ENCODE measurements around the gene TP53INP2.
"Not testable (repeated sequence)": the region's sequence is repeated elsewhere in the genome, so short reads cannot be mapped to it uniquely, and the experiment has no call there.

The TP53INP2 gene

DNA sequence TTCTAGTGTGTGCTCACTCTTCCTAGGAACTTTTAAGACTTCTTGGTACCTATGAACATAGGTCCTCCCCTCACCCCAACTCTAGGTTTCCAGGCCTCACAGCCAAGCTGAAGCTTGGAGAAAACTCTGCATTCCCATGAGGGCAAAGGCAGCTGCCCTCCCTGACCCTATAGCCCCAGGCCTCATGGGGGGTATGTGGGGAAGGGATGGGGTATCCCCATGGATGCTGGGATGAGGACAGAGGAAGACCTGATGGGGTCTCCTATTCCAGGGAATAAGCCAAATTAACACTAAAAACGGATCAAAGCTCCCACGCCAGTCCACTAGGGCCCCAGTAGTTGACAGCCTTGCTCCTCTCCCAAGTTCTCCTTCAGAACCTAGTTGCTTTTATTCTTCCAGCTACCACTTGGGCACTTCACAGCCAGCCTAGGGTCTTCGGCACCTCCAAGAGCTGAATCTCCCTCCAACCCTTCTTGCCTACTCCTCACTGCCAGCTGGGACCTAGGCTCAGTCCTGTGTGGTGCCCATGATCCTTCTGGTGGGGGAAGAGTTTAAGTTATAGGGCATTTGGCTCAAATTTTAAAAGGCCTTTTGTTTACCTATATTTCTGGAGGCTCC, 7.8 kb downstream of the TP53INP2 start:
- Histone ChIP-seq H2AFZ (ENCODE audit: low read depth, low read length) (no peak overlapping the region), H3K4me2 (ENCODE audit: insufficient read depth, low read length) (no peak overlapping the region), H3K27ac (ENCODE audit: low read length) (no peak overlapping the region), H3K27me3 (ENCODE audit: insufficient read depth, low read length, poor library complexity) (peaks cover 19% of the 10 kb centered on the region), H3K4me3 (ENCODE audit: low read depth in 1 of 2, low read length in 2 of 2) (no peak overlapping the region), H4K20me1 (ENCODE audit: insufficient read depth, low read length) (peaks cover 11% of the 10 kb centered on the region), H3K36me3 (ENCODE audit: insufficient read depth, low read length) (peaks cover 33% of the 10 kb centered on the region), H3K9ac (ENCODE audit: low read depth, low read length) (no peak overlapping the region), H3K4me1 (ENCODE audit: insufficient read depth, low read length) (peaks cover 16% of the 10 kb centered on the region), H3K9me3 (ENCODE audit: insufficient read depth, low read length, severe bottlenecking) (no peaks in the 10 kb centered on the region), H3K79me2 (ENCODE audit: insufficient read depth, low read length) (no peaks in the 10 kb centered on the region)
- no peak for DNase-seq
- no peak for ATAC-seq (ENCODE audit: insufficient read depth, low read depth)
- no peak for TF ChIP-seq CTCF (IDR thresholded peaks at IDR 0.05; ENCODE audit: borderline replicate concordance, extremely low read depth, low read length, poor library complexity, severe bottlenecking)

DNA sequence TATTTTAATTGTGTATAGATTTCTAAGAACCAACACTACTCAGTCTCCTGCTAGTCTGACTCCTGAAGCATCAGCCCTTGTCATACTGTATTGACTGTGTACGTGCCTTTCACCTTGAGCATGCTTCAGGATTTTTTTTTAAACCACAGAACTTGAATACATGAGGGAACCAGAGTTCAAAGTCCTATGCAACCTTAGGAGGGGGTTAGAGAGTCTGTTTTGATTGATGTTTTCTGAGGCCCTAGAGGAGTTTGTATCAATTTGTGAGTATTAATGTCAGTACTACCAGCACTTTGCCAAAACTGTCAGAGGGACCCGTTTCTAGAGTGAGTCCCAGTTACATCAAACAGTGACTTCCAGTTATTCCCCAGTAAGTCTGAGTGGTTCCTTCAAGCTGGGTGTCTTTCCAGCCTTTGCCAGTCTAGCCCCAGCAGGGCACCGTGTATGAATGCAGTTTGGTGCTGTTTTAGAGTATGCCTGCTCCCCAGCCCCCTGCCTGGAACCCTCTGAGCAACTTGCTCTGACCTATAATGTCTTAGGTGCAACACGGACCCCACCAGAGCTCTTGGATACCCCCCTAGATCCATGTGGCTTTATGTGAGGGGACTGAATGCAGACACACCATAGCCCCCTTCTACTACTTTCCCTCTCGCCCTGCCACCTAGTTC, 8.5 kb downstream of the TP53INP2 start:
- ATAC-seq (ENCODE audit: insufficient read depth, low read depth) (no peak), DNase-seq (no peak)
- H2AFZ ChIP-seq (ENCODE audit: low read depth, low read length), result no peak overlapping the region
- TF ChIP-seq EZH2 (IDR thresholded peaks at IDR 0.05; ENCODE audit: borderline replicate concordance, low read depth, low read length, severe bottlenecking) (no peak), CTCF (IDR thresholded peaks at IDR 0.05; ENCODE audit: borderline replicate concordance, extremely low read depth, low read length, poor library complexity, severe bottlenecking) (no peak)
- H3K4me3 ChIP-seq (ENCODE audit: low read depth in 1 of 2, low read length in 2 of 2), result no peak overlapping the region
- no peaks in the 10 kb centered on the region for H3K79me2 ChIP-seq (ENCODE audit: insufficient read depth, low read length)
- H3K9ac ChIP-seq (ENCODE audit: low read depth, low read length), result no peak overlapping the region
- no peak overlapping the region for H3K27ac ChIP-seq (ENCODE audit: low read length)
- peaks cover 36% of the 10 kb centered on the region for H3K36me3 ChIP-seq (ENCODE audit: insufficient read depth, low read length)
- H3K4me2 ChIP-seq (ENCODE audit: insufficient read depth, low read length), result no peak overlapping the region
- peaks cover 19% of the 10 kb centered on the region for H3K27me3 ChIP-seq (ENCODE audit: insufficient read depth, low read length, poor library complexity)
- peaks cover 16% of the 10 kb centered on the region for H3K4me1 ChIP-seq (ENCODE audit: insufficient read depth, low read length)
- H3K9me3 ChIP-seq (ENCODE audit: insufficient read depth, low read length, severe bottlenecking), result no peaks in the 10 kb centered on the region
- H4K20me1 ChIP-seq (ENCODE audit: insufficient read depth, low read length), result peaks cover 11% of the 10 kb centered on the region

- Histone ChIP-seq H3K27ac (ENCODE audit: low read length) (no peak overlapping the region), H4K20me1 (ENCODE audit: insufficient read depth, low read length) (peaks cover 11% of the 10 kb centered on the region), H3K36me3 (ENCODE audit: insufficient read depth, low read length) (peaks cover 36% of the 10 kb centered on the region), H2AFZ (ENCODE audit: low read depth, low read length) (no peak overlapping the region), H3K4me3 (ENCODE audit: low read depth in 1 of 2, low read length in 2 of 2) (no peak overlapping the region), H3K9ac (ENCODE audit: low read depth, low read length) (no peak overlapping the region), H3K79me2 (ENCODE audit: insufficient read depth, low read length) (no peaks in the 10 kb centered on the region), H3K27me3 (ENCODE audit: insufficient read depth, low read length, poor library complexity) (peaks cover 19% of the 10 kb centered on the region), H3K4me1 (ENCODE audit: insufficient read depth, low read length) (peaks cover 16% of the 10 kb centered on the region), H3K4me2 (ENCODE audit: insufficient read depth, low read length) (no peak overlapping the region), H3K9me3 (ENCODE audit: insufficient read depth, low read length, severe bottlenecking) (no peaks in the 10 kb centered on the region)
- no peak for TF ChIP-seq EZH2 (IDR thresholded peaks at IDR 0.05; ENCODE audit: borderline replicate concordance, low read depth, low read length, severe bottlenecking)
- TF ChIP-seq CTCF (IDR thresholded peaks at IDR 0.05; ENCODE audit: borderline replicate concordance, extremely low read depth, low read length, poor library complexity, severe bottlenecking), result no peak
- DNase-seq, result no peak
- ATAC-seq (ENCODE audit: insufficient read depth, low read depth), result no peak
Measured at GRCh38 chr20:34713194-34713943, 9.2 kb downstream of the TP53INP2 start.

DNA sequence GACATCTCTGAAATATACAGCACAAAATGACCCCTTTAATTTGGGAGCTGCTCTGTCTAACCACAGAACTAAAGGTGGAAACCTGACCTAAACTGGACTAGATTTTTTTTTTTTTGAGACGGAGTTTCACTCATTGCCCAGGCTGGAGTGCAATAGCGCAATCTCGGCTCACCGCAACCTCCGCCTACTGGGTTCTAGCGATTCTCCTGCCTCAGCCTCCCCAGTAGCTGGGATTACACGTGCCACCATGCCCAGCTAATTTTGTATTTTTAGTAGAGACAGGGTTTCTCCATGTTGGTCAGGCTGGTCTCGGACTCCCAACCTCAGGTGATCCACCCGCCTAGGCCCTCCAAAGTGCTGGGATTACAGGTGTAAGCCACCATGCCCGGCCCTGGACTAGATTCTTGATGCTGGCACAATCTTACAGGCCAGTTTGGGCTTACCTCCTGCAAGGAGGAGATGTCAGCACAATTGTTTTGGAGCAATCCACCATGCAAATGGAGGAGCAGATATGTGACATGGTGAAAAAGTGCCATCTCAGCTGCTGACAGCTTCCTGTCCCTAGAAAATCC, 9.9 kb downstream of the TP53INP2 start:
- H3K4me1 ChIP-seq (ENCODE audit: insufficient read depth, low read length), result peaks cover 16% of the 10 kb centered on the region
- not testable (repeated sequence) for H3K4me3 ChIP-seq (ENCODE audit: low read depth in 1 of 2, low read length in 2 of 2); H3K27ac ChIP-seq (ENCODE audit: low read length); H3K4me2 ChIP-seq (ENCODE audit: insufficient read depth, low read length); ATAC-seq (ENCODE audit: insufficient read depth, low read depth); H3K9me3 ChIP-seq (ENCODE audit: insufficient read depth, low read length, severe bottlenecking); H3K79me2 ChIP-seq (ENCODE audit: insufficient read depth, low read length); H3K9ac ChIP-seq (ENCODE audit: low read depth, low read length); DNase-seq; H2AFZ ChIP-seq (ENCODE audit: low read depth, low read length)
- peaks cover 11% of the 10 kb centered on the region for H4K20me1 ChIP-seq (ENCODE audit: insufficient read depth, low read length)
- peaks cover 19% of the 10 kb centered on the region for H3K27me3 ChIP-seq (ENCODE audit: insufficient read depth, low read length, poor library complexity)
- peaks cover 42% of the 10 kb centered on the region for H3K36me3 ChIP-seq (ENCODE audit: insufficient read depth, low read length)

Measured in DND-41 (cell line).